GM18867 (cell line): ENCODE results near the gene DHX34.
"Not testable (repeated sequence)": the region's sequence is repeated elsewhere in the genome, so short reads cannot be mapped to it uniquely, and the experiment has no call there.

ENCODE experiments used
- ATAC-seq: cut with Tn5 transposase; IDR thresholded peaks from one replicate; pipeline ENCODE4 v1.9.1; 2021; ENCODE audit warnings: mild to moderate bottlenecking, moderate library complexity; ENCODE audit not compliant: unreplicated experiment

DHX34 gene

GRCh38 chr19:47388721-47389120, 39.6 kb downstream of the DHX34 start:
- not testable (repeated sequence) for ATAC-seq

- no peak for ATAC-seq
Measured at GRCh38 chr19:47389150-47389556, 40.0 kb downstream of the DHX34 start.

- no peak for ATAC-seq
Measured at GRCh38 chr19:47390533-47391488, 41.7 kb downstream of the DHX34 start.

GRCh38 chr19:47391510-47392223, 42.6 kb downstream of the DHX34 start:
- no peak for ATAC-seq

GRCh38 chr19:47398707-47399597, 49.8 kb downstream of the DHX34 start:
- no peak for ATAC-seq

- no peak for ATAC-seq
Measured at GRCh38 chr19:47402504-47402903, 53.4 kb downstream of the DHX34 start.

GRCh38 chr19:47404334-47405196, 55.5 kb downstream of the DHX34 start:
- ATAC-seq = no peak

GRCh38 chr19:47405197-47405550, 56.1 kb downstream of the DHX34 start:
- no peak for ATAC-seq

GRCh38 chr19:47405854-47406417, 56.8 kb downstream of the DHX34 start:
- no peak for ATAC-seq

GRCh38 chr19:47406711-47407416, 57.7 kb downstream of the DHX34 start:
- no peak for ATAC-seq

- no peak for ATAC-seq
Measured at GRCh38 chr19:47407417-47407774, 58.3 kb downstream of the DHX34 start.

GRCh38 chr19:47408156-47408938, 59.2 kb downstream of the DHX34 start:
- ATAC-seq = no peak

GRCh38 chr19:47411101-47411500, 62.0 kb downstream of the DHX34 start:
- ATAC-seq = no peak

GRCh38 chr19:47411696-47412095, 62.6 kb downstream of the DHX34 start:
- ATAC-seq = not testable (repeated sequence)

- no peak for ATAC-seq
Measured at GRCh38 chr19:47413941-47414340, 64.8 kb downstream of the DHX34 start.

GRCh38 chr19:47414469-47414868, 65.4 kb downstream of the DHX34 start:
- no peak for ATAC-seq

GRCh38 chr19:47415953-47416642, 67.0 kb downstream of the DHX34 start:
- ATAC-seq = no peak

GRCh38 chr19:47416643-47416985, 67.5 kb downstream of the DHX34 start:
- no peak for ATAC-seq
